LNCAP (cell line): ENCODE measurements around the gene CLCN3.

ENCODE experiments used
- CTCF ChIP-seq: fragments of 450-650 bp; IDR thresholded peaks from 2 replicates; pipeline ENCODE4 v1.5.1; 2017; ENCODE audit warnings: mild to moderate bottlenecking

The CLCN3 gene

GRCh38 chr4:169660929-169661328, 40.6 kb downstream of the CLCN3 start:
- TF ChIP-seq CTCF, result no peak

DNA sequence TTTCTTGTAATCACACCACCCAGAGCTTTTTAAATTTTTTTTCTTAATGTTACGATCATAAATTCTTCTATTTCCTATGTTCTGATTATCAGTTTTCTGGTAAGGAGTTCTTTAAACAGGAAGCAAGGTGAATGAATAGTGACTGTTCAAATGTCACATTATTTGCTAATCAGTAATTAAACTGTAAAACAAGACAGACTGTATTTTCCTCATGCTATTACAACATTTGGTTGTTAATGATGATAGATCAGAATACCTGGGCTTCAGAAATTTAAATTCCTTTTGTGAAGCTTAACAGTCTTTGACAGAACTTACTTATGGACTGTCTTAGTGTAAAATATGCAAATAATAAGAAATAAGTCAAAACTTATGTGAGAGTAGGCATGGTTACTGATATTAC, 41.4 kb downstream of the CLCN3 start:
- no peak for TF ChIP-seq CTCF

DNA sequence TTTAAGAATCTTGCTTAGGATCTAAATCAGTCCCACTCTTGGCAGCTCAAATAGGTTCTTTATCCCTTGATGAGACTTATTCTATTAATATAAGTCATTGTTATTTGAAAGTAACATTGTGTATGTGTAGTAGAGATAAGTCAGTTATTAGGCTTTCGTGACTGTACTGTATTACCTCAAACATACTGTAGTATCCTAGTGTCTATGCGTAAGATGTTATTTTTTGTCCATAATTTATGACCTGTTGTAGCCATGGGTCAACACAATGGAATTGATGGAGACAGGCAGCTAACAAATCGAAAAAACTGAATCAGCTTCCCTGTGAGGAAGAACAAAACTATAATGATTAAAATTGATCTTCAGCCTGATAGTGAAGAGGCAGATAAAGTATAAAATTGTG, 41.8 kb downstream of the CLCN3 start:
- no peak for TF ChIP-seq CTCF

DNA sequence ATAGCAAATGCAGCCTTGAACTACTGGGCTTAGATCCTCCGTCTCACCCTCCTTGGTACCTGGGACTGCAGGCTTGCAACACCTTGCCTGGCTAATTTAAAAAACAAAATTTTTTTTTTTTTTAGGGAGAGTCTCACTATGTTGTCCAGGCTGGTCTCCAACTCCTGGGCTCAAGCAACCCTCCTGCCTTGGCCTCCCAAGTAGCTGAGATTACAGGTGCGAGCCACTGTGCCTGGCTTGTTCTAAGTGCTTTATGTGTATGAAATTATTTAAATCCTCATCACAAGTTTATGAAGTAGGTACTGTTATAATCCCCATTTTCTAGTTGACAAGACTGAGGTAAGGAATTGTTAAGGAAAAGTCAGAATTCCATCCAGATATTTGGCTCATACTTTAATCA, 43.0 kb downstream of the CLCN3 start:
- TF ChIP-seq CTCF, result no peak

DNA sequence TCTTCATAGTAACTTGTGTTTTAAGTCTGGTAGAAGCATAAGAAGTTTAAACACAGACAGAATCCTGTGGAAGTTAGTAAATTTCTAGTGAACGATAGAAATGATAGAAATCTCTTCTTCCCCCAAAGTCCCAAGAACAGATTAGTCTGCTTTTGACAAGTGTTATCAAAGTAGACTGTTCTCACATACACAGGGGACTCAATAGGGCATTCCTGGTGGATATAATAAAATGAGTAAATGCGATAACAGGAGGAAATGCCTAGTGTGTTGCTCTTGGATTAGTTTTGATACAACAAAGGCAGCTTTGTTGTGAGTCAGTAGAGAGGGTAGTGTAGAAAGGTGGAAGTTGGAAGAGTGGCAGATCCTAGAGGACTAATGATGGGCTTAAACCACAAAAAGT, 43.5 kb downstream of the CLCN3 start:
- TF ChIP-seq CTCF, result no peak

DNA sequence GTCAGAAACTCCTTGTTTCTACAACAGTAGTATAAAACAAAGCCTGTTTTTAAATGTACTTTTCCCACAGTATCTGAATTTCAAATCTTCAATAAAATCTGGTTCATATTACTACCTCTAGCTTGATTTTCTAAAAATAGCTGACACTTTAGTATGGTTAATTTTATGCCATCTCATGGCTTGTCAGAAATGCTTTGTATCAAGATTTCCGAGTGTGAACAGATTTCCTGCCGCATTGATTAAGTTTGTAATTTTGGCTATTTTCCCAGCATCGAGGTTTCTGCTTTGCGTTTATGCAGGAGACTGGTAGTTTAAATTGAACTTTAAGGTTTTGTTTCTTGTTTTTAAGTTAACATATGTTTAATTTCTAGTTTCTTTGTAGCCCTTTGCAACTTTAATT, 44.2 kb downstream of the CLCN3 start:
- TF ChIP-seq CTCF, result no peak

- TF ChIP-seq CTCF, result no peak
Observed at GRCh38 chr4:169665046-169665737, 44.8 kb downstream of the CLCN3 start.
